GM12865 (cell line): ENCODE results near the gene SLC6A13.

Experiments
- DNase-seq: peaks from one replicate; pipeline ENCODE4 v3.0.0; 2010; ENCODE audit warnings: low read depth
- H3K4me3 ChIP-seq: 2 replicates; pipeline ENCODE4 v1.5.1; 2011; ENCODE audit warnings: mild to moderate bottlenecking, low read depth, low read length, control low read depth
- CTCF ChIP-seq: IDR thresholded peaks from 2 replicates; pipeline ENCODE4 v1.5.1; 2011; ENCODE audit warnings: low read length, control low read depth, low read depth, inconsistent platforms; ENCODE audit not compliant: insufficient read depth; ENCODE audit errors: missing control alignments

SLC6A13 gene

GRCh38 chr12:186006-186625 is 76.5 kb downstream of the SLC6A13 start:
- no peak overlapping the region for H3K4me3 ChIP-seq
- DNase-seq = no peak
- no peak for TF ChIP-seq CTCF

GRCh38 chr12:185576-185955 is 77.1 kb downstream of the SLC6A13 start:
- no peak for TF ChIP-seq CTCF
- DNase-seq = no peak
- no peak overlapping the region for H3K4me3 ChIP-seq

- no peak for DNase-seq
- TF ChIP-seq CTCF = no peak
- no peak overlapping the region for H3K4me3 ChIP-seq
These were observed 77.6 kb downstream of the SLC6A13 start for GRCh38 chr12:184811-185575.

GRCh38 chr12:182381-182892 is 80.2 kb downstream of the SLC6A13 start:
- TF ChIP-seq CTCF = no peak
- no peak overlapping the region for H3K4me3 ChIP-seq
- DNase-seq = no peak

- DNase-seq = no peak
- no peak for TF ChIP-seq CTCF
- no peak overlapping the region for H3K4me3 ChIP-seq
These were observed 80.7 kb downstream of the SLC6A13 start for GRCh38 chr12:181921-182320.

- DNase-seq = peak; percentile 65
- H3K4me3 ChIP-seq = no peak overlapping the region
- TF ChIP-seq CTCF = no peak
These were observed 82.2 kb downstream of the SLC6A13 start for GRCh38 chr12:180445-180844.
